GM15510 (cell line): Measurements from ENCODE around the gene IDI2.

Experiments used
- POLR2A ChIP-seq: IDR thresholded peaks from 3 replicates; pipeline ENCODE4 v1.6.1; 2011; ENCODE audit warnings: borderline replicate concordance; ENCODE audit not compliant: insufficient read length; ENCODE audit errors: extremely low read depth

Gene IDI2

DNA sequence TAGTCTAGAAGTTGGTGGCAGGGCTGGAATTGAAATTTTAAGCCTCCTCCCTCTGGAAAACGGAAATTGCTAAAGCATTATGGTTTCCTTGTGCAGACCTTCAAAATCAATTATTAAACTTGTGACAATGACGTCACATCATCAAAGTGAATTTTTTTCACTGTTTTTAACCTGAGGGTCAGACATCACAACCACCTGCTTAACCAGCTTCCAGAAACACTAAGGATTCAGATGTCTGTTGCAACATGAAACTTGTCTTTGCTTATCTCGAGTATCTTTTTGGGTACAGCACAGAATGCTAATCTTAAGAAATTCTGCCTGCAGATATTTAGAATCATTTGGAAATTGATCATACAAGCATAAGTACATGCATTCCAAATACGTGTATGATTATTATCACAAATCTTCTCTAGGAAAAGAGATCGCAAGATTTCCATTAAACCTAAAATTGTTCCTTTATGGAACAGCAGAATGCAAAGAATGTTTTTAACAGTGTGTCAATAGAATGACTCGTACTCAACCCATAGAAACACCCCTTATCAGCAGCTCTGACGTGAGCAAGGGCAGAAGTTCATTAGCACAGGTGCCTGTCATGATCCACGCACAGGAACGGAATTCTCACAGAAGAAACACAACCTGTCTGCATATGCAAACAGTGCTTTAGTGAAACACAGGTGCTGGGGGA, 41.5 kb downstream of the IDI2 start:
- no peak for TF ChIP-seq POLR2A

DNA sequence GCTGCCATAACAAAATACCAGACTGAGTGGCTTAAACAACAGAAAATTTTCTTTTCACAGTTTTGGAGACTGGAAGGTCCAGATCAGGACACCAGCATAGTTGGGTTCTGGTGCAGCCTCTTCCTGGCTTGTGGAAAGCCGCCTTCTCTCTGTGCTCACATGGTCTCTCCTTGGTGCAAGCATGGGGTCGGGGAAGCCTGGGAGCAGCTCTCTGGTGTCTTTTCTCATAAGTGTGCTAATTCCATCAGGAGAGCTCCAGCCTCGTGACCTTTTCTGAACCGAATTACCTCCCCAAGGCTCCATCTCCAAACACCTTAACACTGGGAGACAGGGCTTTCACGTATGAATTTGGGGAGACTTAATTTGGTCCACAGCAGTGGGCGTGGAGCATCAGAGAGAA, 42.3 kb downstream of the IDI2 start:
- TF ChIP-seq POLR2A: no peak

DNA sequence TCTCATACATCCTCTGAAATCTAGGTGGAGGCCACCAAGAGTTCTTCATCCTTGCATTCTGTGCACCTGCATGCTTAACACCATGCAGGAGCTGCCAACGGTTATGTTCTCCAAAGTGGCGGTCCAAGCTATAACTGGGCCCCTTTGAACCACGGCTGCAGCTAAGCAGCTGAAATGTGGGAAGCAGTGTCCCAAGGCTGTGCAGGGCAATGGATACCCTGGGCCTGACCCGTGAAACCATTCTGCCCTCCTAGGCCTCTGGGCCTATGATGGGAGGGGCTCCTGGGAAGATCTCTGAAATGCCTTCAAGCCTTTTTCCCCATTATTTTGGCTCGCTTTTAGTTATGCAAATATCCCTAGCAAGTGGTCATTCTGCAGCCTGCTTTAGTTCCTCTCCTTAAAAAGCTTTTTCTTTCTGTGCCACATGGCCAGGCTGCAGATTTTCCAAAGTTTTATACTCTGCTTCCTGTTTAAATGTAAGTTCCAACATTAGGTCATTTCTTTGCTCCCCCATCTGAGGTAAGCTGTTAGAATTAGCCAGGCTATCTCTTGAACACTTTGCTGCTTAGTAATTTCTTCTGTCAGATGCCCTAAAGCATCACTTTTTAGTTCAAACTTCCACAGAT, 45.1 kb downstream of the IDI2 start:
- no peak for TF ChIP-seq POLR2A

DNA sequence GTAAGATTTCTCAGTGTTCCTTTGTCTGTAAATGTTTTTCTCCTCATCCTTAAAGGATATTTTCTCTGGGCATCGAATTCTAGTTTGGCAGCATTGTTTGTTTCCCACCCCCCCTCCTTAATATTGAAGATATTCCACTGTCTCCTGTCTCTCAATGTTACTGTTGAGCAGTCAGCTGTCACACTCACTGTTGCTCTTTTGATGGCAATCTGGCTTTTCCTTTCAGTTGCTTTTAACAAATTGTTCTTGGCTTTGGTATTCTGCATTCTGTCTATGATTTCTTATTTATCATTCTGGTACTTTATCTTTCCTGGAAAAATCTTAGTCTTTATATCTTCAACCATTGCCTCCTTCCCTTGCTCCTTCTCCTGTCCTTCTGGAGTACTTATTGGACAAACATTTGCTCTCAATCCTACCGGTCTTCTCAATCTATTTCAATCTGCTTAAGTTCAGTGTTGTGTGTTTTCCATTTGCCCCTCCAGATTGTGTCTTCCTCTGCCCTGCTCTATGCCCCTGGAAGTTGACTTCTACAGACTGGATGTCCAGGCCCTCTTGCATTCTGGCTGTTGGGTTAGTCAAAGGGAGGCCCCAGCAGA, 46.7 kb downstream of the IDI2 start:
- no peak for TF ChIP-seq POLR2A

DNA sequence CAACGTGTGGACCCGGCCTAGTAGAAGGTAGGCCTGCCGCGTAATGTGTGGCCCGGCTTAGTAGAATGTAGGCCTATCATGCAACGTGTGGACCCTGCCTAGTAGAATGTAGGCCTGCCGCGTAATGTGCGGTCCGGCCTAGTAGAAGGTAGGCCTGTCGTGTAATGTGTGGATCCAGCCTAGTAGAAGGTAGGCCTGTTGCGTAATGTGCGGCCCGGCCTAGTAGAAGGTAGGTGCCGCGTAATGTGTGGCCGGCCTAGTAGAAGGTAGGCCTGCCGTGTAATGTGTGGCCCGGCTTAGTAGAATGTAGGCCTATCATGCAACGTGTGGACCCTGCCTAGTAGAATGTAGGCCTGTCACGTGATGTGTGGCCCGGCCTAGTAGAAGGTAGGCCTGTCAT, 49.3 kb downstream of the IDI2 start:
- no peak for TF ChIP-seq POLR2A

DNA sequence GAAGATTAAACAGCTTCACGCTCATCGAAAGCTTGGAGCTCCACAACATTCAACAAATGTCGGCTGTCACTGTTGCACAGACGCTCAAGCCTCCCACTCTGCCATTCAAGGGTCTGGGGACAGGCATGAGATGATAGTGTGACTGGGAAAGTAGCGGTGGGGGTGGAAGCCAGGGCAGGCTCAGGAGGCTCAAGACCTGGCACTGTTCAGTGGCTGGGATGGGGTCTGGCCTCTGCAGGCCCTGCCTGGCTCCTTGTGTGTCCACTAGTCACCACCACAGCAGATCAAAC, 50.9 kb downstream of the IDI2 start:
- TF ChIP-seq POLR2A: no peak

DNA sequence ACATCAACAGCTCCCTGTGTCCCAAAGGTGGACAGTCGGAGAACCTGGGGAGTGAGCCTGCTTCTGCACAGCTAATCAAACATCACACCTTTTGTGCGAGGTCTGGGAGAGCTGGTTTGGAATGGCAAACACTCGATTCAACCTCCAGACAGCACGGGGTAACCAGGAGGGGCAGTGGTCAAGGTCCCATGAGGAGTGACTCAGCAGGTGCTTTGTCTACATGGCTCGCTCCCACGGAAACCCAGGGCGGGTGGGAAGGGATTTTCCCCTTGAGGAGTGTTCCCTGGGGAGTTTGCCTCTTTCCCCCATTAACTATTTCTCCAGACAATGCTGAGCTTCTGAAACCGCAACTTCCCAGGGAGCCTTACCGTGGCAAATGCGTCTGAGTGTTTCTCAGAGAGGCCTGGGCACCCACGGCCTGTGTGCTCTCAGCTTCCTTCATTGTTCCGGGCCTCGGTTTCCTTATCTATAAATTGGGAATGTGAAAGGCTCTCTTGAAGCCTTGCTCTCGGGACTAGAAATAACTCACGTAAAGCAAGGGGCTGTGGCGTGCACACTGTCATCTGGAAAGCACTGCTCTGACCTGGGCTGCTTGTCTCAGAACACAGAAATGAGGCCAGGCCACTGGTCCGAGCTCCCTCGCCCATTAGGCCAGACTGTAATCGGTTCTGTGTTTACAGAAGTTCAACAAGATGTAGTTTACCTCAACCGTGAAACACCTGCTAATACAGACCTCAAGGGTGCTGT, 51.4 kb downstream of the IDI2 start:
- TF ChIP-seq POLR2A: no peak

DNA sequence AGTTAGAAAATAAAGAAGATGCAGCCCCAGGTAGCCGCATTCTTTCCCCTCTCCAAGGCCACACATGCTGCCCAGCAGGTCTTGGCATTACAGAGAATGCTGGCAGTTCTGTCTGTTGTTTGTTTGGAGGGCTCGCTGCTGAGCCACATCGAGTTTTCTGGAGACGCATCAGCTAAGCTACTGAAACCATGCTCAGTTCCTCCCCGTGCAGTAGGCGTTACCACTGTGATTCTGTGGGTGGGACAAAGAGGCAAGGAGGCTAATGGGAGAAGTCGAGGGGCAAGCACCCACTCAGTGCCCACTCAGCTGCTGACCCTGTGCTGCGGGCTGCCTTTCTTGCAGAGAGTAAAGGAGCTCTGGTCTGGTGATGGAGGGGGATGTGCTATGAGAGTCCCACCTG, 52.9 kb downstream of the IDI2 start:
- no peak for TF ChIP-seq POLR2A

DNA sequence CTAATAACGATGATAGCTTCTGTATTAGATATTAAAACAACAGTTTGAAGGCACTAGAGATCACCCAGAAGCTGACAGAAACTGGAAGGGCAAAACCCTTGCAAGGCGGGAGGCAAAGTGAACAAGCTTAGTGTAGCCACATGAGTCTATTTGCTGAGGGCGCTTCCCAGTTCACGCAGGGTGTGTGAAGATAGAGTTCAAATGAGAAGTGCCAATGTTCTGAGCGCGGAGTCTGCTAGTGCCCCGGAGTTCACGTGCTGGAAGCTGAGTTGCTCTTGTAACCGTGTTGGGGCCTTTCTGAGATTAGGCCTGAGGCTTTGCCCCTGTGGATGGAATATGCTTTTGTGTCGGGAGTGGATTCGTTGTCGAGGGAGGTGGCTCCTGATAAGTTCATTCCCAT, 54.0 kb downstream of the IDI2 start:
- TF ChIP-seq POLR2A: no peak

DNA sequence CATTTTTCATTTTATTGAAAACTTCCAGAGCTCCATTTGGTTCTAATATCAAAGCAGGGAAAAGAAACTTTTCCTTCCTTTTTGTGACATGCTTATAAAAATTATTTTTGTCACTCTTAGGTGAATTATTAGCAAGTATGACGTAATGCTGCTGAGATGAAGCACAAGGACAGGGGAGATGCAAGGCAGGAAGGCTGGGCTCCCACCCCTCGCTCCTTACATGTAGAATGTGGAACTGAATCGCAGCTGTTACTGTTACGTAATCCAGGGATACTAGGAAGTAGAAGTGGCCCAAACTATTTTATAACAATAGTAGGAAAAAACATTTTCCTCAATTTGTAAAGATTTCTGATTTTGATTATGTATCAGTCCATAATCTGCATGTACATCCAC, 54.5 kb downstream of the IDI2 start:
- TF ChIP-seq POLR2A: no peak

DNA sequence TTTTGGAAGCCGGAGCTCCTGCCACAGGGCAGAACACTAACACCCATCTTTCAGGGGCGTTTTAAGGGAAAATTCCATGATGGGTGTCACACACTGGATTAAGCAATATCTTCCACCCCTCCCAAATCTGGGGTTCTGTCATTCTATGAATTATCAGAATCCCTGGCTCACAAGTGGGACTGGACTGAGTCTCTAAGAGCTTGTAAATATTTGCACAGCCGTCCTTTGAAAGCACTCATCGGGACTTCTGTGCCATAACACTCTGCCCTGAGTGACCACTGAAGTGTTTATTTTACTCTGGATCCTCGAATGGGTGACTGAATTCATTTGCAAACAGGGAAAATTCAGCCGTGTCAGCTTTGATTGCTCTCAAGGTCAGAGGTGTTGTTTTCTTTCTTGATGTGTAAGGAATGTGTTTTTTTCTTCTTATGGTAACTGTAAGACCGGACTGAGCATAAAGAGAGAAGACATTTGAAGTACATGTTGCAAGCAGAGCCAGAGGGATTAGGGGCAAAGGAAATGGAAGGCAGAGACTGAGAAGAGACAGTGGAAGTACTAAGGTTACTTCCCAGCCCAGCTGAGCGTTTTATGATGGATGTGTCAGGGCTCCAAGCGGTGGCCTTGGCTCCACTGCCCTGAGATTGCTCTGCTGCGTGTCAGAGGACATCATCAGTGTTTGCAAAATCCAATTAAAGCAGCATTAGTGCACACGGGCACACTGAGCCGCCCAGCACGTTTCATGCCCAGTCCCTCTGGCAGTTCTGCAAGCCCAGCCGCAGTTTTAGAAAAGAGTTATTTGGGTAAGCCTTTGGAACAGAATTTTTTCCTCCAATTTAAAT, 55.1 kb downstream of the IDI2 start:
- no peak for TF ChIP-seq POLR2A

DNA sequence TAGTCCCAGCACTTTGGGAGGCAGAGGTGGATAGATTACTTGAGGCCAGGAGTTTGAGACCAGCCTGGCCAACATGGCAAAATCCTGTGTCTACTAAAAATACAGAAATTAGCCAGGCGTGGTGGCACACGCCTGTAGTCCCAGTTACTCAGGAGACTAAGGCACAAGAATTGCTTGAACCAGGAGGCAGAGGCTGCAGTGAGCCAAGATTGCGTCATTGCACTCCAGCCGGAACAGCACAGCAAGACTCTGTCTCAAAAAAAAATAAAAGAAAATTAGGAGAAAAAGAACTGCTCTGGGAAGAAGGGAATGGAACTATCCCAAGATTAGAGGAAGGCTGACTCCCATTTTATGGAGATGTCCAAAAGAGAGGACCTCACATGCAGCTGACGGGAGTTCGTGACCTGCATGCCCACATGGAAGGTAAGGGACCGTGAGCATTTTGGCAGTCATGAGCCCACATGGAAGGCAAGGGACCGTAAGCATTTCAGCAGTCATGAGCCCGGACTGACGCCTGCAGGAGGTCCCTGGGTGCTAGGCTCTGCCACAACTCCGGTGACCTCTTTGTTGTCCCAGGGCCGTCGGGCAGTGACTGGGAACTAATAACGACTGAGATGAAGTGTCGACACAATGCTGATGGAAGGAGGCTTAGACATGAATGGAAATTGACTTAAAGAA, 56.0 kb downstream of the IDI2 start:
- TF ChIP-seq POLR2A: no peak
